CD4-positive, alpha-beta T cell (primary cell): Measurements from ENCODE around the gene RBMS1. TPM values are rescaled to one million over a fixed set of nuclear protein-coding genes. Genes with fewer than 3 reads are reported as not detected.
A peak's percentile ranks its signal among the peaks of the same experiment; 100 is the strongest.
"Not testable (repeated sequence)": the region's sequence is repeated elsewhere in the genome, so short reads cannot be mapped to it uniquely, and the experiment has no call there.

Experiments used
- ATAC-seq: fragments of 200-7000 bp; cut with Tn5 transposase; one replicate; pipeline ENCODE4 v1.10.0; 2022; ENCODE audit warnings: mild to moderate bottlenecking; ENCODE audit not compliant: poor library complexity
- CTCF ChIA-PET: fragments of 350-600 bp; sonication (Branson Sonifier 250); formaldehyde crosslinking; loops from one replicate; lab custom pipeline; 2021; ENCODE audit warnings: antibody characterized with exemption, inconsistent platforms; lab: Charles Lee
- POLR2A ChIA-PET: fragments of 350-600 bp; sonication (Branson Sonifier 250); formaldehyde crosslinking; loops from one replicate; lab custom pipeline; 2021; ENCODE audit warnings: antibody characterized with exemption, inconsistent platforms; lab: Charles Lee
- DNase-seq, 14 experiments: peaks; one replicate each; pipeline ENCODE4 v3.0.0-alpha.2; 2013 to 2020; ENCODE audit warnings: mixed read lengths in 2 of 14
- H3K27ac ChIP-seq, 2 donors: one replicate each; pipeline versions ENCODE4 v1.5.1 to v1.7.0; 2013; ENCODE audit warnings: low read length in 2 of 2, low read depth in 1 of 2, mild to moderate bottlenecking in 1 of 2
- H3K27me3 ChIP-seq, 2 experiments: 1 replicate in 1 of 2; 2 replicates in 1 of 2; pipeline versions ENCODE4 v1.6.1 to v1.7.0; 2013; ENCODE audit warnings: low read length in 2 of 2, control low read depth in 1 of 2, mild to moderate bottlenecking in 1 of 2, moderate library complexity in 1 of 2; ENCODE audit not compliant: insufficient read depth in 2 of 2, control insufficient read depth in 1 of 2
- H3K36me3 ChIP-seq: one replicate; pipeline ENCODE4 v1.6.1; 2013; ENCODE audit warnings: low read length, control low read depth; ENCODE audit not compliant: insufficient read depth
- H3K4me1 ChIP-seq: one replicate; pipeline ENCODE4 v1.6.1; 2013; ENCODE audit warnings: low read length, control low read depth; ENCODE audit not compliant: insufficient read depth
- H3K4me3 ChIP-seq: one replicate; pipeline ENCODE4 v1.5.1; 2013; ENCODE audit warnings: mild to moderate bottlenecking, low read length, moderate library complexity
- H3K9me3 ChIP-seq, 2 experiments: 1 replicate in 1 of 2; 2 replicates in 1 of 2; pipeline versions ENCODE4 v1.6.1 to v1.7.0; 2013; ENCODE audit warnings: low read length in 2 of 2, mild to moderate bottlenecking in 2 of 2, control low read depth in 1 of 2, moderate library complexity in 1 of 2; ENCODE audit not compliant: control insufficient read depth in 1 of 2, insufficient read depth in 1 of 2
- H3K27ac Mint-ChIP-seq: one replicate; pipeline ENCODE4 v1.8.0; 2020; ENCODE audit warnings: mixed read lengths
- H3K27me3 Mint-ChIP-seq: one replicate; pipeline ENCODE4 v1.8.0; 2021; ENCODE audit warnings: mixed read lengths
- H3K36me3 Mint-ChIP-seq: one replicate; pipeline ENCODE4 v1.8.0; 2021; ENCODE audit warnings: low read depth, mixed read lengths
- H3K4me1 Mint-ChIP-seq: one replicate; pipeline ENCODE4 v1.8.0; 2021; ENCODE audit warnings: low read depth, mixed read lengths
- H3K4me3 Mint-ChIP-seq: one replicate; pipeline ENCODE4 v1.8.0; 2020; ENCODE audit warnings: mild to moderate bottlenecking, mixed read lengths
- H3K9me3 Mint-ChIP-seq: one replicate; pipeline ENCODE4 v1.8.0; 2020; ENCODE audit warnings: mixed read lengths
- CTCF ChIP-seq: fragments of 200-600 bp; IDR thresholded peaks from one replicate; pipeline ENCODE4 v1.8.0; 2022; ENCODE audit warnings: antibody characterized with exemption, mild to moderate bottlenecking
- intact Hi-C, 2 experiments: fragments of 100-400 bp; cut with DNase I in 1 of 2; cut with micrococcal nuclease in 1 of 2; formaldehyde crosslinking; loops; one replicate each; pipeline versions ENCODE4 v1.15.1 to v1.9.0; 2023 to 2025; cut with DNase I, micrococcal nuclease
- total RNA-seq, 174 experiments: library from RNA in 2 of 174; stranded (reverse) in 2 of 174; gene quantifications; one replicate each; pipeline ENCODE4 v1.2.3 and lab custom pipeline; 2021 to 2026

The RBMS1 gene
- total RNA-seq, 2 experiments from 2014 or later = 88.6 to 90.3 TPM

GRCh38 chr2:160371251-160372009, 122.2 kb downstream of the RBMS1 start:
- POLR2A ChIA-PET = interaction anchor here (0.7 kb wide), 2 partner anchors 28 to 33 kb away, joined by 3 to 4 read pairs; no protein-coding TSS in a partner anchor
- no peak for ATAC-seq

GRCh38 chr2:160368988-160369930, 124.3 kb downstream of the RBMS1 start:
- Histone ChIP-seq H3K4me1 (peaks cover 44% of the 10 kb centered on the region), H3K27me3 (no peaks in the 10 kb centered on the region), H3K4me3 (no peak overlapping the region), H3K27ac (no peak overlapping the region), H3K9me3 (no peaks in the 10 kb centered on the region), H3K36me3 (peaks cover 22% of the 10 kb centered on the region)
- H3K27ac Mint-ChIP-seq = peak overlapping the region; percentile 41
- CTCF ChIA-PET = interaction anchor here (1.0 kb wide), 1 partner anchor 18 kb away, joined by 4 read pairs; no protein-coding TSS in a partner anchor
- no peak for ATAC-seq
- no peak for TF ChIP-seq CTCF
- H3K36me3 Mint-ChIP-seq = peaks cover 32% of the 10 kb centered on the region
- H3K9me3 Mint-ChIP-seq = no peaks in the 10 kb centered on the region
- H3K4me1 Mint-ChIP-seq = peaks cover 95% of the 10 kb centered on the region
- intact Hi-C loops = no loop called here
- DNase-seq = no peak
- POLR2A ChIA-PET = no interaction called here
- H3K4me3 Mint-ChIP-seq = peak overlapping the region; percentile 21
- H3K27me3 Mint-ChIP-seq = no peaks in the 10 kb centered on the region

More at GRCh38 chr2:160371251-160372009, 122.2 kb downstream of the RBMS1 start:
- H3K4me3 ChIP-seq = no peak overlapping the region
- H3K9me3 Mint-ChIP-seq = no peaks in the 10 kb centered on the region
- peaks cover 11% of the 10 kb centered on the region for H3K36me3 Mint-ChIP-seq
- H3K36me3 ChIP-seq = peaks cover 2% of the 10 kb centered on the region
- peaks cover 95% of the 10 kb centered on the region for H3K4me1 Mint-ChIP-seq
- H3K27ac Mint-ChIP-seq = peak overlapping the region; percentile 41
- peaks cover 56% of the 10 kb centered on the region for H3K4me1 ChIP-seq
- intact Hi-C loops = loop anchor here in 1 of 2 experiments (10.0 kb wide), 2 partner anchors 53 to 283 kb away; no protein-coding TSS in a partner anchor
- no peak overlapping the region for H3K4me3 Mint-ChIP-seq
- TF ChIP-seq CTCF = no peak
- CTCF ChIA-PET = no interaction called here
- DNase-seq = no peak
- no peaks in the 10 kb centered on the region for H3K27me3 Mint-ChIP-seq
- H3K27me3 ChIP-seq = no peaks in the 10 kb centered on the region
- no peak overlapping the region for H3K27ac ChIP-seq
- no peaks in the 10 kb centered on the region for H3K9me3 ChIP-seq

GRCh38 chr2:160367887-160368286, 125.7 kb downstream of the RBMS1 start:
- H3K4me3 ChIP-seq = no peak overlapping the region
- DNase-seq = peak in 2 of 14 experiments; percentile 29 to 33
- intact Hi-C loops = no loop called here

GRCh38 chr2:160367139-160367538, 126.5 kb downstream of the RBMS1 start:
- ATAC-seq, POLR2A ChIA-PET, H3K27me3 ChIP-seq, H3K4me3 ChIP-seq, H3K9me3 ChIP-seq, H3K9me3 Mint-ChIP-seq, H3K4me3 Mint-ChIP-seq, DNase-seq, H3K27me3 Mint-ChIP-seq, intact Hi-C loops, H3K27ac ChIP-seq, CTCF ChIA-PET, H3K27ac Mint-ChIP-seq: not testable (repeated sequence)
- Mint-ChIP-seq H3K36me3 (peaks cover 50% of the 10 kb centered on the region), H3K4me1 (peaks cover 93% of the 10 kb centered on the region)
- Histone ChIP-seq H3K4me1 (peaks cover 27% of the 10 kb centered on the region), H3K36me3 (peaks cover 31% of the 10 kb centered on the region)

More at GRCh38 chr2:160367887-160368286, 125.7 kb downstream of the RBMS1 start:
- ChIA-PET CTCF (no interaction called here), POLR2A (no interaction called here)
- H3K9me3 Mint-ChIP-seq = no peaks in the 10 kb centered on the region
- H3K27ac ChIP-seq = no peak overlapping the region
- no peaks in the 10 kb centered on the region for H3K27me3 Mint-ChIP-seq
- peaks cover 31% of the 10 kb centered on the region for H3K36me3 ChIP-seq
- H3K9me3 ChIP-seq = no peaks in the 10 kb centered on the region
- peaks cover 33% of the 10 kb centered on the region for H3K4me1 ChIP-seq
- ATAC-seq = no peak
- H3K36me3 Mint-ChIP-seq = peaks cover 46% of the 10 kb centered on the region
- peak overlapping the region; percentile 78 for H3K4me3 Mint-ChIP-seq
- H3K4me1 Mint-ChIP-seq = peaks cover 95% of the 10 kb centered on the region
- H3K27ac Mint-ChIP-seq = peak overlapping the region; percentile 19
- H3K27me3 ChIP-seq = no peaks in the 10 kb centered on the region
- TF ChIP-seq CTCF = no peak
